H9 (cell line): Measurements from ENCODE around the gene IL24. TPM values are rescaled to one million over a fixed set of nuclear protein-coding genes. Genes with fewer than 3 reads are reported as not detected.

ENCODE experiments used
- DNase-seq: peaks from one replicate; pipeline ENCODE4 v3.0.0-alpha.2; 2017
- H2AFZ ChIP-seq: one replicate; pipeline ENCODE4 v1.6.1; 2013; ENCODE audit warnings: mild to moderate bottlenecking, low read length, control low read depth, moderate library complexity
- H2AK5ac ChIP-seq: 2 replicates; pipeline ENCODE4 v1.6.1; 2013; ENCODE audit warnings: low read length, control low read depth, mixed read lengths; ENCODE audit not compliant: insufficient read length
- H2BK120ac ChIP-seq: one replicate; pipeline ENCODE4 v1.6.1; 2013; ENCODE audit warnings: low read depth, mild to moderate bottlenecking, low read length, control low read depth, inconsistent platforms; ENCODE audit not compliant: poor library complexity, severe bottlenecking
- H2BK12ac ChIP-seq: 2 replicates; pipeline ENCODE4 v1.6.1; 2013; ENCODE audit warnings: low read length, control low read depth, mixed read lengths, low read depth; ENCODE audit not compliant: insufficient read length
- H2BK15ac ChIP-seq: 2 replicates; pipeline ENCODE4 v1.6.1; 2013; ENCODE audit warnings: low read depth, low read length, control low read depth
- H2BK20ac ChIP-seq: one replicate; pipeline ENCODE4 v1.6.1; 2013; ENCODE audit warnings: low read depth, mild to moderate bottlenecking, low read length, control low read depth, inconsistent platforms; ENCODE audit not compliant: poor library complexity, severe bottlenecking
- H2BK5ac ChIP-seq: 2 replicates; pipeline ENCODE4 v1.6.1; 2013; ENCODE audit warnings: low read length, control low read depth, mixed read lengths; ENCODE audit not compliant: insufficient read length
- H3K14ac ChIP-seq: 2 replicates; pipeline ENCODE4 v1.6.1; 2013; ENCODE audit warnings: low read length, control low read depth; ENCODE audit not compliant: insufficient read depth
- H3K18ac ChIP-seq: 2 replicates; pipeline ENCODE4 v1.6.1; 2013; ENCODE audit warnings: low read depth, mild to moderate bottlenecking, mixed read lengths, low read length, control low read depth; ENCODE audit not compliant: insufficient read length
- H3K23ac ChIP-seq: 2 replicates; pipeline ENCODE4 v1.6.1; 2013; ENCODE audit warnings: low read length, control low read depth, mixed read lengths, low read depth; ENCODE audit not compliant: insufficient read length
- H3K23me2 ChIP-seq: 2 replicates; pipeline ENCODE4 v1.6.1; 2013; ENCODE audit warnings: low read depth, mild to moderate bottlenecking, mixed read lengths, low read length, control low read depth; ENCODE audit not compliant: insufficient read length, poor library complexity, severe bottlenecking
- H3K27ac ChIP-seq: 2 replicates; pipeline ENCODE4 v1.5.1; 2013; ENCODE audit warnings: low read length, control low read depth, mixed read lengths, low read depth; ENCODE audit not compliant: insufficient read length
- H3K27me3 ChIP-seq: 2 replicates; pipeline ENCODE4 v1.6.1; 2013; ENCODE audit warnings: low read length, control low read depth, inconsistent platforms; ENCODE audit not compliant: insufficient read depth
- H3K4ac ChIP-seq: 2 replicates; pipeline ENCODE4 v1.6.1; 2013; ENCODE audit warnings: low read depth, mild to moderate bottlenecking, control low read depth, inconsistent platforms, low read length, moderate library complexity
- H3K4me1 ChIP-seq: 2 replicates; pipeline ENCODE4 v1.6.1; 2013; ENCODE audit warnings: low read length, control low read depth, inconsistent platforms; ENCODE audit not compliant: insufficient read depth
- H3K4me2 ChIP-seq: 2 replicates; pipeline ENCODE4 v1.6.1; 2013; ENCODE audit warnings: low read length, control low read depth, mixed read lengths; ENCODE audit not compliant: insufficient read length, insufficient read depth
- H3K56ac ChIP-seq: 2 replicates; pipeline ENCODE4 v1.6.1; 2013; ENCODE audit warnings: low read depth, mild to moderate bottlenecking, mixed read lengths, low read length, control low read depth; ENCODE audit not compliant: insufficient read length
- H3K79me1 ChIP-seq: 2 replicates; pipeline ENCODE4 v1.6.1; 2013; ENCODE audit warnings: low read depth, mild to moderate bottlenecking, moderate library complexity, low read length, control low read depth, inconsistent platforms; ENCODE audit not compliant: insufficient read depth, poor library complexity, severe bottlenecking
- H3K79me2 ChIP-seq: 2 replicates; pipeline ENCODE4 v1.6.1; 2013; ENCODE audit warnings: low read length, control low read depth, inconsistent platforms; ENCODE audit not compliant: insufficient read depth
- H3K9ac ChIP-seq: 2 replicates; pipeline ENCODE4 v1.6.1; 2013; ENCODE audit warnings: low read length, control low read depth, mixed read lengths; ENCODE audit not compliant: insufficient read length; ENCODE audit errors: extremely low read depth
- H3K9me3 ChIP-seq: one replicate; pipeline ENCODE4 v1.6.1; 2013; ENCODE audit warnings: low read depth, low read length, inconsistent platforms; ENCODE audit not compliant: control insufficient read depth
- H3T11ph ChIP-seq: one replicate; pipeline ENCODE4 v1.6.1; 2013; ENCODE audit warnings: mild to moderate bottlenecking, low read length, control low read depth, inconsistent platforms
- H4K20me1 ChIP-seq: one replicate; pipeline ENCODE4 v1.6.1; 2013; ENCODE audit not compliant: control insufficient read depth, insufficient read length, insufficient read depth
- H4K5ac ChIP-seq: 2 replicates; pipeline ENCODE4 v1.6.1; 2013; ENCODE audit warnings: low read depth, mild to moderate bottlenecking, mixed read lengths, low read length, control low read depth; ENCODE audit not compliant: insufficient read length
- H4K8ac ChIP-seq: replicated peaks from 2 replicates; pipeline ENCODE4 v1.6.1; 2013; ENCODE audit warnings: low read length, control low read depth, mixed read lengths, low read depth; ENCODE audit not compliant: insufficient read length
- H4K91ac ChIP-seq: 2 replicates; pipeline ENCODE4 v1.6.1; 2013; ENCODE audit warnings: low read depth, mild to moderate bottlenecking, moderate library complexity, mixed read lengths, low read length, control low read depth; ENCODE audit not compliant: insufficient read length
- H3K27ac Mint-ChIP-seq, 3 experiments: 2 replicates in 2 of 3; 3 replicates in 1 of 3; pipeline ENCODE4 v1.8.0; 2020 to 2021; ENCODE audit warnings: mixed read lengths in 3 of 3, mild to moderate bottlenecking in 1 of 3, moderate library complexity in 1 of 3
- H3K27me3 Mint-ChIP-seq: 2 replicates; pipeline ENCODE4 v1.8.0; 2021; ENCODE audit warnings: low read depth, mild to moderate bottlenecking, moderate library complexity, mixed read lengths
- H3K36me3 Mint-ChIP-seq, 3 experiments: 2 replicates in 2 of 3; 3 replicates in 1 of 3; pipeline ENCODE4 v1.8.0; 2020 to 2021; ENCODE audit warnings: low read depth in 3 of 3, mixed read lengths in 3 of 3; ENCODE audit not compliant: insufficient read depth in 1 of 3
- H3K4me1 Mint-ChIP-seq, 2 experiments: 2 replicates each; pipeline ENCODE4 v1.8.0; 2020; ENCODE audit warnings: mixed read lengths in 2 of 2
- H3K4me3 Mint-ChIP-seq, 2 experiments: 2 replicates in 1 of 2; 3 replicates in 1 of 2; pipeline ENCODE4 v1.8.0; 2020 to 2021; ENCODE audit warnings: mild to moderate bottlenecking in 2 of 2, mixed read lengths in 2 of 2, moderate library complexity in 1 of 2
- H3K9me3 Mint-ChIP-seq, 2 experiments: 2 replicates in 1 of 2; 3 replicates in 1 of 2; pipeline ENCODE4 v1.8.0; 2020; ENCODE audit warnings: mild to moderate bottlenecking in 2 of 2, mixed read lengths in 2 of 2, moderate library complexity in 1 of 2
- WGBS: extraction: QIAGEN DNeasy Blood & Tissue Kit; methylation state at CpG from one replicate; pipeline ENCODE4 v1.1.7; 2013; ENCODE audit warnings: missing lambda C conversion rate, low lambda C conversion rate, mixed read lengths; ENCODE audit not compliant: insufficient read length; ENCODE audit errors: extremely low coverage; 5-methylcytosine and 5-hydroxymethylcytosine counted together
- total RNA-seq: library from RNA; stranded (reverse); gene quantifications from 2 replicates; pipeline ENCODE4 v1.2.1, GENCODE V29; 2021
- TF ChIP-seq, protein P1 (sequence below): fragments of 200-600 bp; sonication (generic); conservative IDR thresholded peaks from 3 replicates; pipeline ENCODE4 v1.8.0; 2021; ENCODE audit warnings: antibody characterized with exemption, mild to moderate bottlenecking

Gene IL24
- total RNA-seq, 1 experiment from 2014 or later, result not detected

DNA sequence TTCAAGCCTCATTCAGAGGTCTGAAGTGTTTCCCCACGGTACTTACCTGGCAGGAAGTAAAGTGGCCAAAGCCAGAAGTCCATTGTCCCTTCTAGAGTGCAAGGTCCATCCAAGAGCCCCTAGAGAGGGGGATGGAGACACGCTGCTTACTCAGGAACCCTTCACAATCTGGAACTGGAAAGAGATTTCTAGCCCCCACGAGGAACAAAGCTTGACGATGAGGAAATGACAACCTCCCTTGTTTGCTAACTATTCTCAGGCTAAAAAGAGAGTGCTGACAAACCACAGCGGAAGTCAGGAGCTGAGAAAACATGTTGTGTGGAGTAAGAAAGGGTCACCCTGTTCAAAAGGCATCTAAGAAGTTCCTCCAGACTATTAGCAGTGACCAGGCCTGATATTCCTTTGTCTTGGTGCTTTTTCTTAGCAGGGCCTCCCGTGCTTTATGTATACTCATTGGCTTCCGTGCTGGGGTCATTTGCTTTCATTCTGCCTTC lies 24.6 kb downstream of the IL24 start, which contains the start of gene FCMR:
Gene FCMR (minus strand): TSS at position 170 of the 494 bp plus-strand sequence. CDS start 87 bp downstream, at position 83.
- H3K4ac ChIP-seq, result no peak within 1 kb of the TSS
- H3K23ac ChIP-seq, result no peak within 1 kb of the TSS
- H2BK12ac ChIP-seq, result no peak within 1 kb of the TSS
- Mint-ChIP-seq H3K27ac (no peak within 1 kb of the TSS), H3K4me3 (no peak within 1 kb of the TSS), H3K4me1 (no peaks in the 10 kb centered on the region), H3K27me3 (peaks cover 10% of the 10 kb centered on the region), H3K9me3 (no peaks in the 10 kb centered on the region), H3K36me3 (no peaks in the 10 kb centered on the region)
- no peaks in the 10 kb centered on the region for H3K79me1 ChIP-seq
- TF ChIP-seq, protein P1, sequence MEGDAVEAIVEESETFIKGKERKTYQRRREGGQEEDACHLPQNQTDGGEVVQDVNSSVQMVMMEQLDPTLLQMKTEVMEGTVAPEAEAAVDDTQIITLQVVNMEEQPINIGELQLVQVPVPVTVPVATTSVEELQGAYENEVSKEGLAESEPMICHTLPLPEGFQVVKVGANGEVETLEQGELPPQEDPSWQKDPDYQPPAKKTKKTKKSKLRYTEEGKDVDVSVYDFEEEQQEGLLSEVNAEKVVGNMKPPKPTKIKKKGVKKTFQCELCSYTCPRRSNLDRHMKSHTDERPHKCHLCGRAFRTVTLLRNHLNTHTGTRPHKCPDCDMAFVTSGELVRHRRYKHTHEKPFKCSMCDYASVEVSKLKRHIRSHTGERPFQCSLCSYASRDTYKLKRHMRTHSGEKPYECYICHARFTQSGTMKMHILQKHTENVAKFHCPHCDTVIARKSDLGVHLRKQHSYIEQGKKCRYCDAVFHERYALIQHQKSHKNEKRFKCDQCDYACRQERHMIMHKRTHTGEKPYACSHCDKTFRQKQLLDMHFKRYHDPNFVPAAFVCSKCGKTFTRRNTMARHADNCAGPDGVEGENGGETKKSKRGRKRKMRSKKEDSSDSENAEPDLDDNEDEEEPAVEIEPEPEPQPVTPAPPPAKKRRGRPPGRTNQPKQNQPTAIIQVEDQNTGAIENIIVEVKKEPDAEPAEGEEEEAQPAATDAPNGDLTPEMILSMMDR, result no peak
- H4K91ac ChIP-seq, result no peak within 1 kb of the TSS
- DNase-seq, result no peak
- H3K14ac ChIP-seq, result no peak within 1 kb of the TSS
- H3T11ph ChIP-seq, result no peak within 1 kb of the TSS
- no peak within 1 kb of the TSS for H2BK20ac ChIP-seq
- H3K27ac ChIP-seq, result no peak within 1 kb of the TSS
- no peaks in the 10 kb centered on the region for H3K79me2 ChIP-seq
- no peak within 1 kb of the TSS for H4K8ac ChIP-seq
- no peak within 1 kb of the TSS for H3K9ac ChIP-seq
- no peaks in the 10 kb centered on the region for H3K9me3 ChIP-seq
- H4K20me1 ChIP-seq, result no peaks in the 10 kb centered on the region
- H2BK5ac ChIP-seq, result no peak within 1 kb of the TSS
- H2BK15ac ChIP-seq, result no peak within 1 kb of the TSS
- no peak within 1 kb of the TSS for H2AFZ ChIP-seq
- no peak within 1 kb of the TSS for H4K5ac ChIP-seq
- H3K23me2 ChIP-seq, result no peaks in the 10 kb centered on the region
- no peak within 1 kb of the TSS for H3K18ac ChIP-seq
- H3K27me3 ChIP-seq, result no peaks in the 10 kb centered on the region
- H2AK5ac ChIP-seq, result no peak within 1 kb of the TSS
- no peak within 1 kb of the TSS for H3K56ac ChIP-seq
- H3K4me1 ChIP-seq, result no peaks in the 10 kb centered on the region
- H3K4me2 ChIP-seq, result no peak within 1 kb of the TSS
- H2BK120ac ChIP-seq, result no peak within 1 kb of the TSS
- no CpG with 5 or more reads among the region's 7 CpGs for WGBS
